Measurements from ENCODE around the gene FARS2. TPM values are rescaled to one million over a fixed set of nuclear protein-coding genes. Genes with fewer than 3 reads are reported as not detected.

The FARS2 gene
- total RNA-seq, 4 donors from 2014 or later: 16.4 to 26.1 (median 21.4) TPM

GRCh38 chr6:5532941-5533340 lies 271.6 kb downstream of the FARS2 start:
- H3K36me3 ChIP-seq: no peaks in the 10 kb centered on the region
- H3K4me1 ChIP-seq: no peaks in the 10 kb centered on the region
- H3K4me3 ChIP-seq: no peak overlapping the region
- no peak overlapping the region for H3K27ac ChIP-seq
- WGBS, 2 donors: 97% methylated on average over 3 of the region's 3 CpGs
- no peaks in the 10 kb centered on the region for H3K9me3 ChIP-seq
- DNase-seq (ENCODE audit: low spot score in 2 of 2): no peak
- TF ChIP-seq POLR2A (IDR thresholded peaks at IDR 0.05) (no peak), CTCF (IDR thresholded peaks at IDR 0.05) (no peak), EP300 (IDR thresholded peaks at IDR 0.05) (no peak)
- H3K27me3 ChIP-seq: no peaks in the 10 kb centered on the region

- TF ChIP-seq EP300 (IDR thresholded peaks at IDR 0.05) (no peak), POLR2A (IDR thresholded peaks at IDR 0.05) (no peak), CTCF (IDR thresholded peaks at IDR 0.05) (no peak)
- 87 to 95% methylated on average over 9 of the region's 9 CpGs for WGBS, 2 donors
- H3K27ac ChIP-seq: no peak overlapping the region
Measured at GRCh38 chr6:5534643-5535042, 273.3 kb downstream of the FARS2 start.

GRCh38 chr6:5536644-5537043 lies 275.3 kb downstream of the FARS2 start:
- Histone ChIP-seq H3K27ac (no peak overlapping the region), H3K36me3 (no peaks in the 10 kb centered on the region), H3K4me3 (no peak overlapping the region), H3K27me3 (no peaks in the 10 kb centered on the region), H3K4me1 (peaks cover 0 to 15% (median 0%) of the 10 kb centered on the region in 4 donors), H3K9me3 (no peaks in the 10 kb centered on the region)
- WGBS, 2 donors: 55 to 75% methylated on average over 1 of the region's 1 CpG
- DNase-seq (ENCODE audit: low spot score in 2 of 2): no peak
- TF ChIP-seq EP300 (IDR thresholded peaks at IDR 0.05) (no peak), POLR2A (IDR thresholded peaks at IDR 0.05) (no peak), CTCF (IDR thresholded peaks at IDR 0.05) (no peak)

More at GRCh38 chr6:5534643-5535042, 273.3 kb downstream of the FARS2 start:
- DNase-seq (ENCODE audit: low spot score in 2 of 2): no peak
- Histone ChIP-seq H3K4me3 (no peak overlapping the region), H3K4me1 (peaks cover 0 to 1% (median 0%) of the 10 kb centered on the region in 4 donors), H3K36me3 (no peaks in the 10 kb centered on the region), H3K9me3 (no peaks in the 10 kb centered on the region), H3K27me3 (no peaks in the 10 kb centered on the region)

DNA sequence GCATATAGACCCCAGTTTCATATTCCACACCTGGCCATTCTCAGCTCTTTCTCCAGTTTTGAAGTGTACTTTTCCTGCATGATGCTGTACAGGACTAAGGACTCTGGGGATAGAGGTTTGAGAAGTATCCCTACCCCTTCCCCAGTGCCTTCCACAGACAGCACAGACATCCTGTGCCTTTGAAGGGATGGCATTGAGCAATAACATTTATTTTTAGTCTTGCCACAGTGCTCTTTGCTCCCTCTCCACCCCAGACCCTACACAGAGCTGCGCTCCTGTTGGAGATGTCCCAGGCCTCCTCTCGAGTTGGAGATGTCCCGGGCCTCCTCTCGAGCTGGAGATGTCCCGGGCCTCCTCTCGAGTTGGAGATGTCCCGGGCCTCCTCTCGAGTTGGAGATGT lies 275.8 kb downstream of the FARS2 start:
- Histone ChIP-seq H3K27ac (no peak overlapping the region), H3K9me3 (no peaks in the 10 kb centered on the region), H3K4me1 (peaks cover 0 to 15% (median 0%) of the 10 kb centered on the region in 4 donors), H3K27me3 (no peaks in the 10 kb centered on the region), H3K4me3 (no peak overlapping the region), H3K36me3 (no peaks in the 10 kb centered on the region)
- 93 to 96% methylated on average over 8 of the region's 8 CpGs for WGBS, 2 donors
- no peak for DNase-seq (ENCODE audit: low spot score in 2 of 2)
- TF ChIP-seq POLR2A (IDR thresholded peaks at IDR 0.05): no peak
- no peak for TF ChIP-seq CTCF (IDR thresholded peaks at IDR 0.05)
- no peak for TF ChIP-seq EP300 (IDR thresholded peaks at IDR 0.05)

- no peak overlapping the region for H3K27ac ChIP-seq
- 78 to 79% methylated on average over 1 of the region's 1 CpG for WGBS, 2 donors
- H3K4me1 ChIP-seq: peaks cover 0 to 15% (median 0%) of the 10 kb centered on the region in 4 donors
- no peaks in the 10 kb centered on the region for H3K27me3 ChIP-seq
- no peak for DNase-seq (ENCODE audit: low spot score in 2 of 2)
- no peaks in the 10 kb centered on the region for H3K9me3 ChIP-seq
- TF ChIP-seq EP300 (IDR thresholded peaks at IDR 0.05) (no peak), CTCF (IDR thresholded peaks at IDR 0.05) (no peak), POLR2A (IDR thresholded peaks at IDR 0.05) (no peak)
- no peaks in the 10 kb centered on the region for H3K36me3 ChIP-seq
- H3K4me3 ChIP-seq: no peak overlapping the region
Measured at GRCh38 chr6:5537967-5538366, 276.7 kb downstream of the FARS2 start.
